HepG2 (cell line): ENCODE data around the gene DNAJC18. TPM values are rescaled to one million over a fixed set of nuclear protein-coding genes. Genes with fewer than 3 reads are reported as not detected.

Source experiments
- ATAC-seq: fragments of 200-7000 bp; cut with Tn5 transposase; 3 replicates; pipeline ENCODE4 v1.9.1; 2020; ENCODE audit warnings: mild to moderate bottlenecking, moderate library complexity
- BruUV-seq: library from RNA; stranded (reverse); fragments of 400-500 nt; replicated peaks from 2 replicates; lab custom pipeline; 2021; lab: Mats Ljungman, UMichigan
- CTCF ChIA-PET: fragments of 300-600 bp; formaldehyde crosslinking; extraction: SDS; loops from one replicate; lab custom pipeline; 2021; ENCODE audit warnings: low total read pairs, inconsistent platforms, low intra/inter-chr PET ratio; lab: Yijun Ruan, JAX
- POLR2A ChIA-PET: fragments of 350-600 bp; sonication (Branson Sonifier 250); formaldehyde crosslinking; loops from one replicate; lab custom pipeline; 2020; ENCODE audit warnings: antibody characterized with exemption, inconsistent platforms; lab: Yijun Ruan, JAX
- DNase-seq: peaks from one replicate; pipeline ENCODE4 v3.0.0-alpha.2; 2015; ENCODE audit warnings: low spot score
- FAIRE-seq: peaks from 3 replicates; lab custom pipeline; 2011; peaks lifted over from hg19 to GRCh38; lab: Jason Lieb, UNC
- H2AFZ ChIP-seq: one replicate; pipeline ENCODE4 v1.6.1; 2011; ENCODE audit warnings: low read length, inconsistent platforms
- H3K27ac ChIP-seq: fragments of 300-600 bp; 3 replicates; pipeline ENCODE4 v1.8.0; 2011; ENCODE audit warnings: mixed run types, mild to moderate bottlenecking, mixed read lengths, low read length, inconsistent platforms; ENCODE audit not compliant: insufficient read depth; ENCODE audit errors: extremely low read length
- H3K27me3 ChIP-seq, 2 experiments: fragments of 200-600 bp in 1 of 2; 2 replicates in 1 of 2; 3 replicates in 1 of 2; pipeline versions ENCODE4 v1.6.0 to v1.8.0; 2011; ENCODE audit warnings: low read length in 2 of 2, mild to moderate bottlenecking in 2 of 2, moderate library complexity in 2 of 2, inconsistent platforms in 1 of 2; ENCODE audit not compliant: insufficient read depth in 2 of 2, control insufficient read depth in 1 of 2
- H3K36me3 ChIP-seq, 2 experiments: fragments of 200-600 bp in 1 of 2; replicated peaks in 1 of 2; 2 replicates in 1 of 2; 3 replicates in 1 of 2; pipeline versions ENCODE4 v1.5.1 to v1.8.0; 2011; ENCODE audit warnings: low read length in 2 of 2, inconsistent platforms in 1 of 2; ENCODE audit not compliant: insufficient read depth in 2 of 2, control insufficient read depth in 1 of 2
- H3K4me1 ChIP-seq: 2 replicates; pipeline ENCODE4 v1.5.1; 2012; ENCODE audit warnings: low read length, inconsistent platforms; ENCODE audit not compliant: insufficient read depth
- H3K4me2 ChIP-seq: 2 replicates; pipeline ENCODE4 v1.6.0; 2011; ENCODE audit warnings: low read depth, low read length, inconsistent platforms
- H3K4me3 ChIP-seq, 3 experiments: fragments of 200-600 bp in 1 of 3; sonication (generic), shearing (Covaris generic) in 1 of 3; replicated peaks in 1 of 3; 2 replicates each; pipeline ENCODE4 v1.5.1; 2011 to 2016; ENCODE audit warnings: low read length in 3 of 3, inconsistent platforms in 2 of 3, low read depth in 2 of 3, mild to moderate bottlenecking in 2 of 3, control low read depth in 1 of 3, mixed read lengths in 1 of 3; ENCODE audit not compliant: insufficient read depth in 1 of 3
- H3K79me2 ChIP-seq: one replicate; pipeline ENCODE4 v1.6.1; 2011; ENCODE audit warnings: low read length, inconsistent platforms; ENCODE audit not compliant: insufficient read depth
- H3K9ac ChIP-seq: 2 replicates; pipeline ENCODE4 v1.6.0; 2011; ENCODE audit warnings: mild to moderate bottlenecking, low read depth, low read length, inconsistent platforms; ENCODE audit not compliant: insufficient read depth
- H3K9me3 ChIP-seq: 2 replicates; pipeline ENCODE4 v1.5.1; 2012; ENCODE audit warnings: mild to moderate bottlenecking, low read length
- H4K20me1 ChIP-seq: 2 replicates; pipeline ENCODE4 v1.6.0; 2011; ENCODE audit warnings: inconsistent platforms, mild to moderate bottlenecking, low read length, moderate library complexity; ENCODE audit not compliant: insufficient read depth
- NAIF1 ChIP-seq: sonication (generic); formaldehyde crosslinking; IDR thresholded peaks from 2 replicates; pipeline ENCODE4 v1.5.0; 2020; ENCODE audit warnings: mild to moderate bottlenecking, missing genetic modification reagents, borderline replicate concordance
- ONECUT2 ChIP-seq: sonication (generic); formaldehyde crosslinking; IDR thresholded peaks from 2 replicates; pipeline ENCODE4 v1.4.0; 2020; ENCODE audit warnings: missing genetic modification reagents
- PRMT3 ChIP-seq: sonication (generic); formaldehyde crosslinking; IDR thresholded peaks from 2 replicates; pipeline ENCODE4 v1.8.1; 2022; ENCODE audit warnings: low read depth, mild to moderate bottlenecking, moderate library complexity, missing genetic modification reagents, borderline replicate concordance
- ZNF660 ChIP-seq: sonication (generic); formaldehyde crosslinking; IDR thresholded peaks from 2 replicates; pipeline ENCODE4 v1.5.1; 2020; ENCODE audit warnings: mild to moderate bottlenecking, low read depth, missing genetic modification reagents, borderline replicate concordance
- WGBS: methylation state at CpG from one replicate; pipeline ENCODE4 v1.1.6; 2017; ENCODE audit warnings: low lambda C conversion rate; 5-methylcytosine and 5-hydroxymethylcytosine counted together
- in situ Hi-C: cut with HindIII; loops from 2 replicates; pipeline ENCODE4 v1.10.0; 2017; ENCODE audit warnings: low pct_unique_long_range_greater_than_20kb; ENCODE audit not compliant: extremely low pct_ligation_motif_present
- intact Hi-C: fragments of 100-400 bp; cut with micrococcal nuclease; formaldehyde crosslinking; loops from one replicate; pipeline ENCODE4 v1.10.0; 2022; ENCODE audit not compliant: unreplicated experiment
- polyA plus RNA-seq, 8 experiments: library from polyadenylated mRNA; depleted of rRNA in 3 of 8; stranded (reverse) in 7 of 8; unstranded in 1 of 8; fragments of >200 nt; fragmentation: Illumina TruSeq in 4 of 8; extraction: Trizol in 4 of 8; gene quantifications; 2 replicates each; pipeline versions ENCODE4 v1.2.1 to v1.2.3, GENCODE V29; 2011 to 2016; ENCODE audit warnings: low read depth in 4 of 8, missing spikeins in 1 of 8, mixed read lengths in 1 of 8; ENCODE audit not compliant: insufficient read depth in 1 of 8
- total RNA-seq, 5 experiments: library from RNA; depleted of rRNA; stranded (reverse); fragments of >200 nt; fragmentation: Illumina TruSeq; extraction: Trizol; gene quantifications; 2 replicates each; pipeline ENCODE4 v1.2.3, GENCODE V29; 2016; ENCODE audit warnings: low read depth in 1 of 5
- TF ChIP-seq, protein P1 (sequence below): sonication (generic); formaldehyde crosslinking; IDR thresholded peaks from 2 replicates; pipeline ENCODE4 v1.4.0; 2020; ENCODE audit warnings: mild to moderate bottlenecking, missing genetic modification reagents

DNAJC18 gene
- total and polyA plus RNA-seq, 2 of the 13 experiments (the other 11 are each of a cell fraction or from before 2014, with no cell fraction given): 6.5 to 6.6 TPM

DNA sequence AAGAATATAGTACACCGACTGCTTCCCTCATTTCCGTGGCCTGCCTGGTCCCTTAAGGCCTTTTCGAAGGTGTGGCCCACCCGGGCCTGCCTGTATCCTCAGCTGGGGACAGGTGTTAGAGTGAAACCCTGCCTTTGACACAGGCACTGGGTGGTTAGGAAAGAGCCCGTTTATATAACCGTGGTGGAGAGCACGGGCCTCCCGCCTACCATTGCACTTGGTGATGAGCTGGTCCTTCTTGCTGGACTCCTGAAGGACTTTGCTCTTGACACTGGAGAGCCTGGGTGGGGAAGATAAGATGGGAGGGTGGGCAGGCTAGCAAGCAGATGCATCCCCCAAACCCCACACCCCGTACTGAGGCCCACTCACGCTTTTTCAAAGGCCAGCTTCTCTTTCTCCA, 37.8 kb downstream of the DNAJC18 start (continued):
- no peak for TF ChIP-seq ZNF660 (CRISPR knock-in tag)

DNA sequence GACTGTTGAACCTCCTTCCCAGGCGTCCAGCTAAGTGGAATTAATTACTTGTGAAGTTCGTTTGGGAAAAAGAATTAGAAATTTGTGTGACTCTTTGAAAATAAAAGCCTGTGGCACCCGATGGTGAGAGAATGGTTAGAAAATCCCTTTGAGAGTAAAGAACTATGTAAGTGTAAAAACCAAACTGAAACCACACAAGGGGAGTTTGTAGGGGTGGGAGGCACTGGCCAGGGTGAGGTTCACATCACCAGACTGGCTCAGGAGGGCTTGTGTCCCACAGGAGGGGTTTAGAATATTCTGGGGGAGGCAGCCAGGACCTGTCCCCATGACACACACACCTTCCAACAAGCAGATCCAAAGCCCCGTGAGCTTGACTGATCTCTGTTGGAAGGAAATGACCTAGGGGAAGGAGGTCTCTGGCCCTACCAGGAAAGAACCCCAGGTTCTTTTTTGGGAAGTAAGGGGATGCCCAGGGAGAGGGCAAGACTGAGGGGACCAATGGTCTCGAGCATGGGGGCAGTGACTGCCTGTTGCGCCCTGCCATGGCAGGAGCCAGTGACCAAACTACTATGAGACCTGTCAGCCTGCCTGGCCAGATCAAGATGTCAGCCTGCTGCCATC, 39.7 kb downstream of the DNAJC18 start:
- Histone ChIP-seq H2AFZ (no peak overlapping the region), H3K4me3 (no peak overlapping the region), H3K4me1 (peaks cover 19% of the 10 kb centered on the region), H3K27ac (no peak overlapping the region), H3K36me3 (no peaks in the 10 kb centered on the region; a peak in 2 of 5 replicates), H3K9me3 (no peaks in the 10 kb centered on the region), H3K4me2 (no peak overlapping the region), H3K79me2 (peaks cover 2% of the 10 kb centered on the region), H4K20me1 (no peaks in the 10 kb centered on the region; the same call in 1 of the 2 replicates), H3K9ac (no peak overlapping the region), H3K27me3 (no peaks in the 10 kb centered on the region)
- no peak for FAIRE-seq
- WGBS: 88% methylated on average over 6 of the region's 6 CpGs
- no peak for ATAC-seq
- no TSS peak for BruUV-seq
- no peak for DNase-seq
- TF ChIP-seq NAIF1 (CRISPR knock-in tag) (no peak), PRMT3 (no peak), ONECUT2 (no peak)
- TF ChIP-seq, protein P1, sequence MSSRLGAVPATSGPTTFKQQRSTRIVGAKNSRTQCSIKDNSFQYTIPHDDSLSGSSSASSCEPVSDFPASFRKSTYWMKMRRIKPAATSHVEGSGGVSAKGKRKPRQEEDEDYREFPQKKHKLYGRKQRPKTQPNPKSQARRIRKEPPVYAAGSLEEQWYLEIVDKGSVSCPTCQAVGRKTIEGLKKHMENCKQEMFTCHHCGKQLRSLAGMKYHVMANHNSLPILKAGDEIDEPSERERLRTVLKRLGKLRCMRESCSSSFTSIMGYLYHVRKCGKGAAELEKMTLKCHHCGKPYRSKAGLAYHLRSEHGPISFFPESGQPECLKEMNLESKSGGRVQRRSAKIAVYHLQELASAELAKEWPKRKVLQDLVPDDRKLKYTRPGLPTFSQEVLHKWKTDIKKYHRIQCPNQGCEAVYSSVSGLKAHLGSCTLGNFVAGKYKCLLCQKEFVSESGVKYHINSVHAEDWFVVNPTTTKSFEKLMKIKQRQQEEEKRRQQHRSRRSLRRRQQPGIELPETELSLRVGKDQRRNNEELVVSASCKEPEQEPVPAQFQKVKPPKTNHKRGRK (CRISPR knock-in tag): no peak
- POLR2A ChIA-PET: no interaction called here
- intact Hi-C loops: no loop called here
- in situ Hi-C loops: no loop called here
- CTCF ChIA-PET: no interaction called here
